Inflammatory macrophage treated with lipopolysaccharide for 1 hour (primary cell): Measurements from ENCODE around the gene FAM219B.

Experiments used
- DNase-seq, 2 donors: peaks; one replicate each; pipeline ENCODE4 v3.0.0-alpha.2; 2020 to 2022

The FAM219B gene

GRCh38 chr15:74872702-74873035 lies 34.0 kb downstream of the FAM219B start:
- no peak for DNase-seq

- peak in 1 of 2 donors; percentile 34 for DNase-seq
These were observed 36.0 kb downstream of the FAM219B start for GRCh38 chr15:74870436-74871215.

GRCh38 chr15:74869726-74870407 lies 36.8 kb downstream of the FAM219B start:
- peak; percentile 78 to 88 for DNase-seq

- DNase-seq: no peak
These were observed 37.3 kb downstream of the FAM219B start for GRCh38 chr15:74869372-74869725.

- DNase-seq: peak; percentile 79 to 89
These were observed 38.6 kb downstream of the FAM219B start for GRCh38 chr15:74868059-74868458.

GRCh38 chr15:74867466-74868038 lies 39.1 kb downstream of the FAM219B start:
- no peak for DNase-seq

- no peak for DNase-seq
These were observed 40.6 kb downstream of the FAM219B start for GRCh38 chr15:74866090-74866489.

GRCh38 chr15:74865316-74865715 lies 41.3 kb downstream of the FAM219B start:
- DNase-seq: no peak

GRCh38 chr15:74864296-74864695 lies 42.4 kb downstream of the FAM219B start:
- no peak for DNase-seq

- DNase-seq: no peak
These were observed 43.2 kb downstream of the FAM219B start for GRCh38 chr15:74863239-74864056.

- DNase-seq: no peak
These were observed 48.3 kb downstream of the FAM219B start for GRCh38 chr15:74858369-74858740.

GRCh38 chr15:74857671-74858368 lies 48.8 kb downstream of the FAM219B start:
- no peak for DNase-seq

- no peak for DNase-seq
These were observed 49.5 kb downstream of the FAM219B start for GRCh38 chr15:74857082-74857655.

- DNase-seq: no peak
These were observed 50.1 kb downstream of the FAM219B start for GRCh38 chr15:74856537-74856936.

- DNase-seq: no peak
These were observed 50.8 kb downstream of the FAM219B start for GRCh38 chr15:74855857-74856256.

- no peak for DNase-seq
These were observed 52.1 kb downstream of the FAM219B start for GRCh38 chr15:74854453-74855022.

GRCh38 chr15:74851960-74852359 lies 54.7 kb downstream of the FAM219B start:
- no peak for DNase-seq

GRCh38 chr15:74850393-74850792 lies 56.3 kb downstream of the FAM219B start:
- no peak for DNase-seq
